Thyroid gland (tissue), 4 donors: ENCODE data around the gene MAPK1. TPM values are rescaled to one million over a fixed set of nuclear protein-coding genes. Genes with fewer than 3 reads are reported as not detected.
"Not testable (repeated sequence)": the region's sequence is repeated elsewhere in the genome, so short reads cannot be mapped to it uniquely, and the experiment has no call there.

Experiments
- DNase-seq, 2 donors: peaks; one replicate each; pipeline ENCODE4 v3.0.0-alpha.2; 2019
- H3K27ac ChIP-seq, 3 donors: fragments of 200-600 bp; sonication (generic); 1 replicate in 2 of 3; 2 replicates in 1 of 3; pipeline ENCODE4 v1.5.1; 2016 to 2019; ENCODE audit warnings: mild to moderate bottlenecking in 1 of 3, moderate library complexity in 1 of 3
- H3K27me3 ChIP-seq: fragments of 200-600 bp; sonication (generic); one replicate; pipeline ENCODE4 v1.5.1; 2019
- H3K36me3 ChIP-seq, 2 donors: fragments of 200-600 bp; sonication (generic); one replicate each; pipeline ENCODE4 v1.5.1; 2016 to 2019
- H3K4me1 ChIP-seq, 2 donors: fragments of 200-600 bp; sonication (generic); one replicate each; pipeline ENCODE4 v1.5.1; 2017 to 2019
- H3K4me3 ChIP-seq, 3 donors: fragments of 200-600 bp; sonication (generic); replicated peaks in 1 of 3; 1 replicate in 2 of 3; 2 replicates in 1 of 3; pipeline ENCODE4 v1.5.1; 2016; ENCODE audit warnings: mild to moderate bottlenecking in 1 of 3
- H3K9me3 ChIP-seq: fragments of 200-600 bp; sonication (generic); one replicate; pipeline ENCODE4 v1.5.1; 2017
- CTCF ChIP-seq, 6 experiments: fragments of 200-600 bp in 3 of 6; fragments of 450-650 bp in 3 of 6; sonication (generic) in 3 of 6; IDR thresholded peaks; one replicate each; pipeline ENCODE4 v1.5.1; 2016 to 2019; ENCODE audit warnings: antibody characterized with exemption in 6 of 6, mild to moderate bottlenecking in 2 of 6, inconsistent platforms in 1 of 6, moderate library complexity in 1 of 6
- POLR2A ChIP-seq, 2 donors: fragments of 450-650 bp; IDR thresholded peaks; one replicate each; pipeline ENCODE4 v1.6.1; 2017; ENCODE audit warnings: antibody characterized with exemption in 2 of 2, mild to moderate bottlenecking in 2 of 2, moderate library complexity in 1 of 2
- WGBS, 2 donors: methylation state at CpG; one replicate each; pipeline ENCODE4 v1.1.5; 2017; 5-methylcytosine and 5-hydroxymethylcytosine counted together
- intact Hi-C: fragments of 100-400 bp; cut with DNase I; formaldehyde crosslinking; loops from one replicate; pipeline ENCODE4 v1.15.1; 2023
- total RNA-seq, 4 donors: library from RNA; depleted of rRNA; stranded (reverse); fragments of >200 nt; gene quantifications; one replicate each; pipeline ENCODE4 v1.2.3, GENCODE V29; 2016

The MAPK1 gene
- total RNA-seq, 4 donors from 2014 or later = 83.1 to 145 (median 97.9) TPM

GRCh38 chr22:21754523-21754922 lies 112.9 kb downstream of the MAPK1 start:
- intact Hi-C loops = no loop called here
- H3K4me1 ChIP-seq = peaks cover 0 to 7% of the 10 kb centered on the region in 2 donors
- WGBS, 2 donors = 46 to 51% methylated on average over 6 to 7 of the region's 7 CpGs
- no peaks in the 10 kb centered on the region for H3K36me3 ChIP-seq
- H3K9me3 ChIP-seq = no peaks in the 10 kb centered on the region
- TF ChIP-seq CTCF (IDR thresholded peaks at IDR 0.05) = no peak
- TF ChIP-seq POLR2A (IDR thresholded peaks at IDR 0.05) = no peak
- no peaks in the 10 kb centered on the region for H3K27me3 ChIP-seq
- DNase-seq = peak in 1 of 2 donors; percentile 9
- no peak overlapping the region for H3K4me3 ChIP-seq
- no peak overlapping the region for H3K27ac ChIP-seq

- WGBS, 2 donors = 80 to 81% methylated on average over 8 to 14 of the region's 14 CpGs
- no peak for TF ChIP-seq CTCF (IDR thresholded peaks at IDR 0.05)
- TF ChIP-seq POLR2A (IDR thresholded peaks at IDR 0.05) = no peak
These were observed 113.9 kb downstream of the MAPK1 start for GRCh38 chr22:21753374-21754111.

GRCh38 chr22:21752276-21752675 lies 115.2 kb downstream of the MAPK1 start:
- peaks cover 0 to 7% of the 10 kb centered on the region in 2 donors for H3K4me1 ChIP-seq
- no peak overlapping the region for H3K27ac ChIP-seq
- 95% methylated on average over 4 of the region's 4 CpGs for WGBS, 2 donors
- TF ChIP-seq CTCF (IDR thresholded peaks at IDR 0.05) = no peak
- TF ChIP-seq POLR2A (IDR thresholded peaks at IDR 0.05) = no peak
- no peaks in the 10 kb centered on the region for H3K36me3 ChIP-seq
- DNase-seq = no peak
- H3K9me3 ChIP-seq = no peaks in the 10 kb centered on the region
- intact Hi-C loops = no loop called here
- H3K27me3 ChIP-seq = no peaks in the 10 kb centered on the region
- no peak overlapping the region for H3K4me3 ChIP-seq

More at GRCh38 chr22:21753374-21754111, 113.9 kb downstream of the MAPK1 start:
- intact Hi-C loops = no loop called here
- Histone ChIP-seq H3K36me3 (no peaks in the 10 kb centered on the region), H3K4me1 (peaks cover 0 to 7% of the 10 kb centered on the region in 2 donors), H3K27me3 (no peaks in the 10 kb centered on the region), H3K27ac (no peak overlapping the region), H3K9me3 (no peaks in the 10 kb centered on the region), H3K4me3 (no peak overlapping the region)
- DNase-seq = no peak

- no peak overlapping the region for H3K4me3 ChIP-seq
- H3K27me3 ChIP-seq = no peaks in the 10 kb centered on the region
- DNase-seq = no peak
- no peak overlapping the region for H3K27ac ChIP-seq
- H3K9me3 ChIP-seq = no peaks in the 10 kb centered on the region
- 88 to 89% methylated on average over 7 to 8 of the region's 8 CpGs for WGBS, 2 donors
- intact Hi-C loops = no loop called here
- no peak for TF ChIP-seq CTCF (IDR thresholded peaks at IDR 0.05)
- no peaks in the 10 kb centered on the region for H3K36me3 ChIP-seq
- no peaks in the 10 kb centered on the region for H3K4me1 ChIP-seq
These were observed 121.5 kb downstream of the MAPK1 start for GRCh38 chr22:21745948-21746347.

GRCh38 chr22:21744917-21745316 lies 122.5 kb downstream of the MAPK1 start:
- H3K36me3 ChIP-seq, H3K4me1 ChIP-seq, H3K4me3 ChIP-seq, intact Hi-C loops, DNase-seq, H3K9me3 ChIP-seq, H3K27ac ChIP-seq, H3K27me3 ChIP-seq: not testable (repeated sequence)
- 86 to 97% methylated on average over 6 of the region's 6 CpGs for WGBS, 2 donors
